SH-SY5Y (cell line): ENCODE results near the gene LYRM2.

Experiments used
- GATA2 ChIP-seq: IDR thresholded peaks from 2 replicates; pipeline ENCODE4 v1.6.1; 2011; ENCODE audit warnings: mild to moderate bottlenecking, low read depth, low read length
- GATA3 ChIP-seq: IDR thresholded peaks from 2 replicates; pipeline ENCODE4 v1.6.1; 2011; ENCODE audit warnings: low read depth, mild to moderate bottlenecking, low read length, moderate library complexity

The LYRM2 gene, protein sequence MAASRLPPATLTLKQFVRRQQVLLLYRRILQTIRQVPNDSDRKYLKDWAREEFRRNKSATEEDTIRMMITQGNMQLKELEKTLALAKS

DNA sequence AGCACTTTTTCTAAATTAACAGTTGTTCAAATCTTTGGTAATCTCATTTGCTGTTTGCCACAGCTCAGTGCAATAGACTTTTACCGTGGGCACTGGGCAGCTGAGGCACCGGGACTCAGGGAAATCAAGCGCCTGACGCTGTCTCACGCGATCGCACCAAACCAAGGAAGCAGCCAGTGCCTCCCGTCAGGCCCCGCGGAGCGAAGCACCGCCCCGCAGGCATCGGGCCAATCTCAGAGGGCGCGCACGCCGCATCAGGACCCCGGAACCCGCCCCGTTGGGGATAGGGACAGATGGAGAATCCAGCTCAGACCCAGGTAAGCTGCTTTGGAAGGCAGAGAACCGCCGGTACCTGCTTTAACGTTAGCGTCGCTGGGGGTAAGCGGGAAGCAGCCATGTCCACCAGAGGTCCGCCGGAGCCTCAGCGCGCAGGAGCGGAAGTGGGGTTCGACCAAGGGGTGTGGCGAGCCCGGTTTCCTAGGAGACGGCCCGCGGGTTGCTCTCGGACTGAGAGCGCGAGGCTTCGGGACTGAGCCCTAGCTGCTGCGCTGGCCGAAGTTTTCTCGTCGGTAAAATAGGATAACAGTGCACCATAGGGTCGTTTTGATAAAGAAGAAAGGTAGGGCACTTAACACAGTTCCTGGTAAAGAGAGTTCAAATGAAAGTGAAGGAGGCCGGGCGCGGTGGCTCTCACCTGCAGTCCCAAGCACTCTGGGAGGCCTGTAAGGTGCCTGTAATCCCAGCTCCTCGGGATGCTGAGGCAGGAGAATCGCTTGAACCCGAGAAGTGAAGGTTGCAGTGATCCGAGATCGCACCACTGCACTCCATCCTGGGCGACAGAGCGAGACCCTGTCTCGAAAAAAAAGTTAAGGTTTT is at the start of gene LYRM2:
TSS of gene LYRM2 (minus strand) at position 428 of the 876 bp plus-strand sequence. CDS start at position 397, 31 bp downstream.
- TF ChIP-seq GATA3: no peak
- TF ChIP-seq GATA2: no peak

DNA sequence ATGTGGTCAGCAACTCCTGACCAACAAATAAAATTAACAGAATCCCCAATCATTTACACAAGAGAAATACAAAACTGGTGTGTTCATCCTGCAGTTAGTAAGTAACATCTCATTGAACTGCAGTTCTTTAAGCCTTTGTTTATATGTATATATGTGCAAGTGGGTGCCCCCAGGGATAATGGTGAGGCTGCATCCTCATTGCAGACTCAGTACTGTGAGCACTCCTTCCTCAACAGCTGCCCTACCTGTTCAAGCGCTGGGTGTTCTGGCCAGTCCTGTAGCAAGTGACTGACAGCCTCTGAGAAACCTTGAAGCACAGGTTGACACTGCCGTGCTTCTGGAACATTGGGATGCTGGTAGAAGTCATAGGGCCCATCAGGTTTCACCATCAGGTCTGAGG is 49.8 kb upstream of the LYRM2 start:
- TF ChIP-seq GATA3 (no peak), GATA2 (no peak)

DNA sequence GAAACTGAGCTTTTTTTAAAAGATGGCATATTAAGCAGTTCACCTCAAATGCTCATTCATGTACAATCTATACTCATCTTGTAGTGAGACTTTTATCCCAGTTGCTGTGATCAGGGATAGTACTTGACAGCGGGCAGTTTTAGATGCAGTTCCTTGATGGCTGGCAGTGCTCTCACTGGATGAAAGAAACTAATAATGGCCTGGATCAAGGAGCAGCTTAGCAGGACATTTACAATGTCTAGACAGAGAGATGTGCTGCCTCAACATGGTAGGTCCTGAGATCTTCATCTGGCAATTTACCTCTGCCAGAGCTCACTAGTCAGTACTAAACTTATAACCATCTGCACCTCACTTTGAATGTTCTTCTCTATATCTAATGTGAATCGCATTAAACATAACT is 46.8 kb upstream of the LYRM2 start:
- TF ChIP-seq GATA3 (no peak), GATA2 (no peak)

DNA sequence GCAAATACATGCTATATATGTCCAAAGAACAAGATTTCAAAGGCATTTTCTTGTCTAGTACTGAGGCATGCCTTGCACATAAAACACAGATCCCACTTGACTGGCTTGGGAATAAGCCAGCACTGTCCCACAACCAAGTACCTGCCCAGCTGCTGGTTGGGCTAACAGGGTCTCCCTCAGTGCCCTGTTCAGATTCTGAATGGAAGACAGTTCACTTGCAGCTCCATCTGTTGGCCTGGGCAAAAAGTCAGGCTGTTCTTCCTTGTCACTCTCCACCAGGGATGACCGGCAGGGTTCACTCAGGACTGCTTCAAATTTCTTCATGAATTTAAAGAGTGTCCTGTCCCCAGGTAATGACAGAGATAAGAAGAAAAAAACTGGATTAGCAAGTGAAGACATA is 44.4 kb upstream of the LYRM2 start:
- TF ChIP-seq GATA3: no peak
- TF ChIP-seq GATA2: no peak

DNA sequence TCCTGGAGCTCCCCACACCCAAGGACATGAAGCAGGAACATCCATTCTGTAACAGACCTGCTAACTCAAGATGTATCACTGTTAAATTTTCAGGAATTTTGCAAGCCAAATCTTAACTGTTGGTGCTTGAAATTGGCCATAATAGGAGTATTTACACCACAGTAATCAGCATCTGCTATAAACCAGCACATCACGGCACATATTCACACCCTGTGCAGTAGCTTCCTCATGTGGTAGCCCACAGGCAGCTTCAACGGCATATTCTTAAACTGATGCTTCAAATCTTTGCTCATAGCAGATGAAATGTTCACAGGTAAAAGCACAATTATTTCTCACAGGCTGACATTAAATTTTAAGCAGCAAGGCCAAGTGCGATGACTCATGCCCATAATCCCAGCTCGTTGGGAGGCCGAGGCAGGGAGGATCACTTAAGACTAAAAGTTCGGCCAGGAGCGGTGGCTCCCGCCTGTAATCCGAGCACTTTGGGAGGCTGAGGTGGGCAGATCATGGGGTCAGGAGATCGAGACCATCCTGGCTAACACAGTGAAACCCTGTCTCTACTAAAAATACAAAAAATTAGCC is 43.5 kb upstream of the LYRM2 start:
- no peak for TF ChIP-seq GATA2
- no peak for TF ChIP-seq GATA3

DNA sequence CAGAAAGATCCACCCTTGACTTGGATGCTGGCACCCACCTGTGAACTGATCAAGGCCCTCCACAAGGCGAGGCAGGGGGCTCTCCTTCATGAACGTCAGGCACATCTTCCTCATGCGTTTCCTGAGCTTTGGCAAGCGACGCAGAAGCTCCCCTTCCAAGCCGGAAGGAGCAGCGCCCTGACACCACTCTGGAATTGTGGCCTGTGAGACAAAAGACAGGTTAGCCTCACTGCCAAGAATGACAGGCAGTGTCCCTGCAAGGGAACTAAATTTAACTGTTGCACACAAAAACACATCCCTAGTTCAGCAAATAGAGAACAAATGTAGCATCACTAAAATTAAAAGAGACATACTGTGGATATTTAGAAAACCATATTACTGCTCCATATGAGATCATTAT is 42.0 kb upstream of the LYRM2 start:
- TF ChIP-seq GATA2 (no peak), GATA3 (no peak)

DNA sequence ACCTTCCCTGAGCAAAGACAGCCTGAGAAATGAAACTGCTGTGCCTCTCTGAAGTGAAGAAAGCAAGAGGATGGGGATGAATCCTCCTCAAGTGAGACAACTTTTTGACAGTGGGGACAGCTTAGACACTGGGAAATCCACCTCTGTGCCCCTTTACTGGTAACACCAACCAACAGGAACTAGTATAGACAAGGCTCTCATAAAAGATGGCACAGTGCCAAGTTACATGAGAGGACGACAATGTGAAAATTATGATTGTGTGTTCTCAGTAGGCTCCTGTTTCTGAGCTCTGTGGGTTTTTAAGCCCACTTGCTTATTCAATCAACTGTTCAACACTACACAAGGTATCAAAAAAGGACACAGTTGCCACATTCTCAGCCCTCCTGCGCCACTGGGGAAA is 41.6 kb upstream of the LYRM2 start:
- TF ChIP-seq GATA3 (no peak), GATA2 (no peak)

DNA sequence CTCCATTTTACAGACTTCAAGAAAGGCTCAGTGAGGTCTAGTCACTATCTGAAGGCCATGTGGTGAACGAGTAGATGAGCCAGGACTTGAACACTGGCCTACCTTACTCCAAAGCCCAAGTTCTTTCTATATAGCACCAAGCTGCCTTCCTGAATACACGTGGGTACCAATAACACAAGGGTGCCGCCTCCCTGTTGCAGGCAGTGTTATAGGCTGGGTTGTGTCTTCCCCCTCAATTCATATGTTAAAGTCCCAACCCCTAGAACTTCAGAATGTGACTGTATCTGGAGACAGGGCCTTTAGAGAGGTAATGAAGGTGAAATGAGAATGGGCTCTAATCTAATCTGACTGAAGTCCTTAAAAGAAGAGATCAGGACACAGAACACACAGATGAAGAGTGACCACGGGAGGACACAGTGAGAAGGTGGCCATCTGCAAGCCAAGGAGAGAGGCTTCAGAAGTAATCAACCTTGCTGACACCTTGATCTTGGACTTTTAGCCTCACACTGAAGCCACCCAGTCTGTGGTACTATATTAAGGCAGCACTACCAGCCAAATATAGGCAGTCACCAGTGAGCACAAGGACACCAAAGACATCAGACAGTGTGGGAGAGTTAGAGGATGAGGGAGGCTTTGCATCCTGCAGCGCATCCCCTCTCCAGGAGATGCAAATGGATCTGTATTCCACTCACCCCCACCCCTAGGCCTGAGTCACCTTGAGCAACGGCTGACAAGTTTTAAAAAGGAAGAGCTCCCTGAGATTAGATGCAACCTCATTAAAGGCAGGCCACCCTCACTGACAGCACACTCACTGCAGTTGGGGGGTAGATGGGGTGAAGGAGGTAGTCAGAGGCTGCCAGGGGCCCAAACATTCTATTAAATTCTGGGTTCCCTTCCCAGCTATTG is 40.9 kb upstream of the LYRM2 start:
- TF ChIP-seq GATA2 (no peak), GATA3 (no peak)

DNA sequence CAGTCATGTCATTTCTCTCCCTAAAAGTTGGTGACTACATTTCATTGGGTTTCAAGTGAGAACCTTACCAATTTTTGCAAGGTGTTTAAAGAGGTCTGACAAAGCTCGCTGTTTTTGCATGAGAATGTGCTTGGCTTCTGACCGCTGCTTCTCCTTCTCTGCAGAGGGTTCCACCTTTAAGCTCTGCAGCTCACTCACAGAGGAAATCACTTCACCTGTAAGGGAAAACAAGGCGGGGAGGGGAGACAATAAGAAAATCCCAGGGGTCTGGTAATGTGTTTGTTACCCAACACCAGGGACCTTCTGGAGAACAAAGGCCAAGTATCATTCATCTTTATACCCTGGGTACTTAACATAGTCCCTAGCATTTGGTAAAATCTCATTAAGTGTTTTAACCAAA is 40.0 kb upstream of the LYRM2 start:
- no peak for TF ChIP-seq GATA3
- no peak for TF ChIP-seq GATA2

DNA sequence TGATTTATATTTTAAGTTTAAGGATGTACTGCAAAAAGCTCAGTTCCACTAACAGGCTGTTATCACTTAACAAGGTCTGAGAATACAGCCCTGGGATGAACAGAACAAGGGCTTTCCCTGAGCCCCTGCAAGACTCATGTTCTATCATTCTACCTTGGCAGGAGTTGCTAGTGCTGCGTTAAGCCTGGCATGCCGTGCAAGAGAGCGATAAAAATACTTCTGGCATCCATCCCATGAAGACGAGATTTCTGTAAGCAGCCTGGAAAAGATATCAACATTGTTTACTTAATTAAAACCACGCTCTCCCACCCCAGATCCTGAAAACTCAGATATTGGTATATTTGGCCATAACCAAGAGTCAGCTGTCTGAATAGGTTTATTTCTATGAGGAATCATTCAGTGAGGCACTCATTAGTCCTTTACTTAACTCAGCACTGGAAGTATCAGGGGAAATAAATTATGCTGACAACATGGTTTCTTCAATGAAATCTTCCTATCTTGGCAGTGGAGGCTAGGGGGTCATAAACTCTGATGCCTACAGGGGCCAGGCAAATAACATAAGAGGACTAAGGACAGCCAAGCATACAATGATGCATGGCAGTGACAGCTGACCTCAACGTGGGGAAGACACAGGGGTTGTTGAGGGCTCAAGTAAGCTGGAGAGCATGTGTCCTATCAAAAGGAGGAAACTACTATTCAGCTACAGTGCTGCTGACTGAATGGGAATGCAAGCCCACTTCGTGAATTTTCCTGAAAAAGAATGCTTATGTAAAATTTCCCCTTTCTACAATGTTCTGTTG is 37.6 kb upstream of the LYRM2 start:
- no peak for TF ChIP-seq GATA3
- no peak for TF ChIP-seq GATA2

DNA sequence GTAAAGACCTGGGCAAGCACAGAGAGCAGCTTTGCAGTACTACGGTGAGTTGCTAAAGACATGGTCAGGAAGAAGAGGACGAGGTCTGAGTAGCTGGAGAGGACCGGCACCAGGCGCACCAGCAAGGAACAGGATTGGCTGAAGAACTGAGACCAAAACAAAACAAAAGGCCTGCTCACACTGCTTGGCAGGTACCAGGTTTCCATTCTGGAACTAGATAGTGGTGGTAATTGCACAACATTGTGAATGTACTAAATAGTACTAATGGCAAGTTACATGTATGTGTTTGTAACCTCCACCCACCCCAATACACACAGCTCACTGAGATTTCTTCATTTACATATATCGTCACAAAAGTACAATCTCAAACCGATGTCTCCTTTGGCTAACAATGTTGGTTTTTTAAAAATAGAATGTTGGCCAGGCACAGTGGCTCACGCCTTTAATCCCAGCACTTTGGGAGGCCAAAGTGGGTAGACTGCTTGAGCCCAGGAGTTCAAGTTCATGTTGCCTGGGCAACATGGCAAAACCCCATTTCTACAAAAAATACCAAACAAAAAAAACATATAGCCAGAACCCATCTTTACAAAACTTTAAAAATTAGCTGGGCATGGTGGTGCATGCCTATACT is 32.5 kb upstream of the LYRM2 start:
- TF ChIP-seq GATA2 (no peak), GATA3 (no peak)

DNA sequence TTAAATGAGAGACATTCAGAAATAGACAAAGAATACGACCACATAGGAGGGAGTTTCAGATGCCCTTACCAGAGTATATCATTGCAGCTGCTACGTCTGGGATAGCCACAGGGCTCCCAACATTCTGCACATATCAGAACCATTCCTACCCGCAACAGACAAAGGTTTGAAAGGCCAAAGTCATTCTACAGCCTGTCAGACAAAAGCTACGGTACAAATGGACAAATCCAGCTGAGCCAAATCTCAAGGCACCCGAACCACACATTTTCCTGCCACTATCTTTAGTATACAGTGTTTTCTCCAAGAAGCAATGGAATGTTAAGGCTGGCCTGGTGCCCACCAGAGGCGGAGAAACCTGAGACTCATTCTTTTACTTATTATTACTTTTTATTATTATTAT is 30.5 kb upstream of the LYRM2 start:
- TF ChIP-seq GATA3 (no peak), GATA2 (no peak)

DNA sequence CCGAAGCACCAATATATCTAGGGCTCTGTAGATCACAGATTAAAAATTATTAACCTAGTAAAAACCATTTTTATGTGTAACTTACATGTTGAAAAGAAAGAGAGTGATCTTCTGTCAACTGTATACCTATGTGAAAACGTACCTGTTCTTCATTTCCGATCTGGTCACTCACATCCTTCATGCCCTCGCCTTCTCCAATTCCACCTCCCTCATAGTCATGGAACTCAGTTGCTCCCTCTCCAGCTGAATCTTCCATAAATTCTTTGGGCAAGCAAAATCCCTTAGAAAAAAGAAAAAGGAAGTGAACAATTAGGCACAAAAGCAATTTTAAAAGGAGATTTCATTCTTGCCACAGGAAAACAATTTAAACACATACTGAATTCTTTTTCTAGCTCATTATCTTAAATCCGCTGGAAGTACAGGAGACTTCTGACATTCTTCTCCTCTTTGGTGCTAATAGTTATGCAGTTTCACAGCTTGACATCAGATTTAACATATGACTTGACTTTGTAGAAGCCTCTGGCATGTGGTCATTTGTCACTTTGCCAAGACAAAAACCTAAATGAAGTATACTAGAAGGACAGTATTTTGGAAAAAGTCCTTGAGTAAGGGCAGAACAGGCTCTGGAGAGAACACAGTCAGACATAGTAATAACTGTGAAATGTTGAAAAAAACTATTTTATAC is 29.5 kb upstream of the LYRM2 start:
- TF ChIP-seq GATA2 (no peak), GATA3 (no peak)
